Cardiac septum (tissue), 1 donor: ENCODE data around the gene AFF2. TPM values are rescaled to one million over a fixed set of nuclear protein-coding genes. Genes with fewer than 3 reads are reported as not detected.

Source experiments
- DNase-seq: peaks from one replicate; pipeline ENCODE4 v3.0.0-alpha.2; 2020; ENCODE audit warnings: low spot score
- intact Hi-C: fragments of 100-400 bp; cut with DNase I; formaldehyde crosslinking; loops from one replicate; pipeline ENCODE4 v1.14.0; 2022
- total RNA-seq: library from RNA; stranded (reverse); fragmentation: NEBNext Ultra II Directional; extraction: Animal tissue kit (Norgen Biotek cat#: 25700); gene quantifications from one replicate; pipeline ENCODE4 v1.2.1, GENCODE V29; 2021
- donor health status: DM: no; HTN: no; CAD: no.

AFF2 gene
- total RNA-seq, 1 donor from 2014 or later = 0.67 TPM

- intact Hi-C loops = no loop called here
- no peak for DNase-seq
Measured at GRCh38 chrX:148672517-148672916, 172.1 kb downstream of the AFF2 start.

- DNase-seq = no peak
- intact Hi-C loops = no loop called here
Measured at GRCh38 chrX:148681605-148682004, 181.2 kb downstream of the AFF2 start.

- intact Hi-C loops = no loop called here
Measured at GRCh38 chrX:148682206-148682605, 181.8 kb downstream of the AFF2 start.

GRCh38 chrX:148691456-148691855, 191.0 kb downstream of the AFF2 start:
- no peak for DNase-seq
- intact Hi-C loops = no loop called here

More at GRCh38 chrX:148682206-148682605, 181.8 kb downstream of the AFF2 start:
- no peak for DNase-seq

GRCh38 chrX:148695255-148695654, 194.8 kb downstream of the AFF2 start:
- no peak for DNase-seq
- intact Hi-C loops = no loop called here

GRCh38 chrX:148698221-148698620, 197.8 kb downstream of the AFF2 start:
- intact Hi-C loops = no loop called here
- DNase-seq = no peak

- intact Hi-C loops = no loop called here
- no peak for DNase-seq
Measured at GRCh38 chrX:148700021-148700420, 199.6 kb downstream of the AFF2 start.

- no peak for DNase-seq
- intact Hi-C loops = no loop called here
Measured at GRCh38 chrX:148713981-148714380, 213.6 kb downstream of the AFF2 start.

GRCh38 chrX:148715361-148715760, 214.9 kb downstream of the AFF2 start:
- no peak for DNase-seq
- intact Hi-C loops = no loop called here

- intact Hi-C loops = no loop called here
- DNase-seq = no peak
Measured at GRCh38 chrX:148722966-148723365, 222.5 kb downstream of the AFF2 start.

GRCh38 chrX:148723551-148723950, 223.1 kb downstream of the AFF2 start:
- intact Hi-C loops = no loop called here
- DNase-seq = no peak

GRCh38 chrX:148728901-148729300, 228.5 kb downstream of the AFF2 start:
- intact Hi-C loops = no loop called here
- DNase-seq = no peak

- intact Hi-C loops = no loop called here
- DNase-seq = no peak
Measured at GRCh38 chrX:148732743-148733142, 232.3 kb downstream of the AFF2 start.

GRCh38 chrX:148741441-148741840, 241.0 kb downstream of the AFF2 start:
- intact Hi-C loops = no loop called here
- no peak for DNase-seq

- intact Hi-C loops = no loop called here
- no peak for DNase-seq
Measured at GRCh38 chrX:148755111-148755510, 254.7 kb downstream of the AFF2 start.

GRCh38 chrX:148763896-148764295, 263.5 kb downstream of the AFF2 start:
- DNase-seq = no peak
- intact Hi-C loops = no loop called here

- DNase-seq = no peak
- intact Hi-C loops = no loop called here
Measured at GRCh38 chrX:148768296-148768695, 267.9 kb downstream of the AFF2 start.

- no peak for DNase-seq
- intact Hi-C loops = no loop called here
Measured at GRCh38 chrX:148771440-148771839, 271.0 kb downstream of the AFF2 start.

- intact Hi-C loops = no loop called here
- no peak for DNase-seq
Measured at GRCh38 chrX:148774276-148774675, 273.9 kb downstream of the AFF2 start.

GRCh38 chrX:148784137-148784536, 283.7 kb downstream of the AFF2 start:
- no peak for DNase-seq
- intact Hi-C loops = no loop called here

- intact Hi-C loops = no loop called here
- DNase-seq = no peak
Measured at GRCh38 chrX:148784856-148785255, 284.4 kb downstream of the AFF2 start.

- intact Hi-C loops = no loop called here
- no peak for DNase-seq
Measured at GRCh38 chrX:148785256-148785655, 284.8 kb downstream of the AFF2 start.

GRCh38 chrX:148788449-148788848, 288.0 kb downstream of the AFF2 start:
- intact Hi-C loops = no loop called here
- no peak for DNase-seq
